Gastrocnemius medialis (tissue), 4 donors: ENCODE results near the gene ADRA1B. TPM values are rescaled to one million over a fixed set of nuclear protein-coding genes. Genes with fewer than 3 reads are reported as not detected.

Experiments used
- ATAC-seq, 2 donors: fragments of 150-250 bp; one replicate each; pipeline ENCODE4 v1.9.1; 2016
- DNase-seq, 2 donors: peaks; one replicate each; pipeline ENCODE4 v3.0.0-alpha.2; 2019
- H3K27ac ChIP-seq, 4 donors: fragments of 200-600 bp; sonication (generic); 1 replicate in 1 of 4; 2 replicates in 3 of 4; pipeline ENCODE4 v1.5.1; 2016 to 2018; ENCODE audit warnings: mild to moderate bottlenecking in 2 of 4, moderate library complexity in 1 of 4
- H3K27me3 ChIP-seq, 3 donors: fragments of 200-600 bp; sonication (generic) in 2 of 3; 1 replicate in 1 of 3; 2 replicates in 2 of 3; pipeline versions ENCODE4 v1.5.1 to v1.6.0; 2016 to 2019; ENCODE audit warnings: mild to moderate bottlenecking in 1 of 3, moderate library complexity in 1 of 3
- H3K36me3 ChIP-seq, 2 donors: fragments of 200-600 bp; sonication (generic) in 1 of 2; one replicate each; pipeline ENCODE4 v1.5.1; 2017 to 2018
- H3K4me1 ChIP-seq, 2 donors: fragments of 200-600 bp; sonication (generic) in 1 of 2; one replicate each; pipeline ENCODE4 v1.5.1; 2016 to 2017; ENCODE audit warnings: mild to moderate bottlenecking in 2 of 2
- H3K4me3 ChIP-seq, 4 donors: fragments of 200-600 bp; sonication (generic) in 3 of 4; 1 replicate in 1 of 4; 2 replicates in 3 of 4; pipeline ENCODE4 v1.5.1; 2016 to 2019; ENCODE audit warnings: mild to moderate bottlenecking in 2 of 4
- H3K9me3 ChIP-seq, 3 donors: fragments of 200-600 bp; sonication (generic) in 2 of 3; 1 replicate in 1 of 3; 2 replicates in 2 of 3; pipeline ENCODE4 v1.5.1; 2016 to 2019
- CTCF ChIP-seq, 5 experiments: fragments of 450-650 bp in 3 of 5; fragments of 200-600 bp in 2 of 5; sonication (generic) in 2 of 5; IDR thresholded peaks in 4 of 5; conservative IDR thresholded peaks in 1 of 5; 1 replicate in 4 of 5; 2 replicates in 1 of 5; pipeline ENCODE4 v1.5.1; 2016 to 2019; ENCODE audit warnings: antibody characterized with exemption in 5 of 5, mild to moderate bottlenecking in 3 of 5, moderate library complexity in 3 of 5
- POLR2A ChIP-seq, 2 donors: fragments of 450-650 bp; IDR thresholded peaks; one replicate each; pipeline ENCODE4 v1.6.1; 2017; ENCODE audit warnings: antibody characterized with exemption in 2 of 2, mild to moderate bottlenecking in 2 of 2, moderate library complexity in 2 of 2
- in situ Hi-C, 4 donors: fragments of 200-750 bp; cut with MboI; loops; one replicate each; pipeline versions ENCODE4 v1.15.0 to v1.8.0; 2017; ENCODE audit warnings: low sequenced_read_pairs in 4 of 4
- intact Hi-C: fragments of 100-400 bp; cut with DNase I; formaldehyde crosslinking; loops from one replicate; pipeline ENCODE4 v1.15.1; 2023; ENCODE audit warnings: low total_unique reads
- total RNA-seq, 4 donors: library from RNA; depleted of rRNA; stranded (reverse); fragments of >200 nt; gene quantifications; one replicate each; pipeline versions ENCODE4 v1.1.0 to v1.2.3, GENCODE V29; 2016

ADRA1B gene
- total RNA-seq, 4 donors from 2014 or later = 0.61 to 1.9 (median 0.94) TPM

GRCh38 chr5:159929176-159929575 is 12.9 kb downstream of the ADRA1B start:
- H3K9me3 ChIP-seq = no peaks in the 10 kb centered on the region

GRCh38 chr5:159933531-159934485 is 17.5 kb downstream of the ADRA1B start:
- no peaks in the 10 kb centered on the region for H3K9me3 ChIP-seq
- no peak overlapping the region for H3K27ac ChIP-seq
- peaks cover 4 to 5% of the 10 kb centered on the region in 2 donors for H3K4me1 ChIP-seq
- ATAC-seq (no peak), DNase-seq (no peak)
- H3K36me3 ChIP-seq = no peaks in the 10 kb centered on the region
- no peak overlapping the region for H3K4me3 ChIP-seq
- in situ Hi-C loops (loop anchor here in 1 of 4 donors (25.0 kb wide), 1 partner anchor 397 kb away; no protein-coding TSS in a partner anchor), intact Hi-C loops (no loop called here)
- TF ChIP-seq POLR2A (IDR thresholded peaks at IDR 0.05) = no peak
- no peak for TF ChIP-seq CTCF (IDR thresholded peaks at IDR 0.05 in 4 of 5, conservative IDR thresholded peaks at IDR 0.05 in 1 of 5)
- no peaks in the 10 kb centered on the region for H3K27me3 ChIP-seq

More at GRCh38 chr5:159929176-159929575, 12.9 kb downstream of the ADRA1B start:
- DNase-seq = no peak
- H3K4me1 ChIP-seq = peaks cover 7 to 10% of the 10 kb centered on the region in 2 donors
- H3K27me3 ChIP-seq = no peaks in the 10 kb centered on the region
- in situ Hi-C loops = loop anchor here in 1 of 4 donors (25.0 kb wide), 1 partner anchor 392 kb away; no protein-coding TSS in a partner anchor
- no peaks in the 10 kb centered on the region for H3K36me3 ChIP-seq
- no peak overlapping the region for H3K27ac ChIP-seq
- no peak for TF ChIP-seq CTCF (IDR thresholded peaks at IDR 0.05 in 4 of 5, conservative IDR thresholded peaks at IDR 0.05 in 1 of 5)
- no peak for TF ChIP-seq POLR2A (IDR thresholded peaks at IDR 0.05)
- no peak overlapping the region for H3K4me3 ChIP-seq
- ATAC-seq = no peak
- intact Hi-C loops = no loop called here

GRCh38 chr5:159935946-159936345 is 19.7 kb downstream of the ADRA1B start:
- H3K4me3 ChIP-seq = no peak overlapping the region
- ATAC-seq (no peak), DNase-seq (no peak)
- in situ Hi-C loops (loop anchor here in 1 of 4 donors (25.0 kb wide), 1 partner anchor 399 kb away; no protein-coding TSS in a partner anchor), intact Hi-C loops (no loop called here)
- no peaks in the 10 kb centered on the region for H3K27me3 ChIP-seq
- H3K27ac ChIP-seq = no peak overlapping the region
- no peaks in the 10 kb centered on the region for H3K9me3 ChIP-seq
- no peak for TF ChIP-seq POLR2A (IDR thresholded peaks at IDR 0.05)
- no peaks in the 10 kb centered on the region for H3K36me3 ChIP-seq
- H3K4me1 ChIP-seq = no peaks in the 10 kb centered on the region

- intact Hi-C loops = no loop called here
- H3K27ac ChIP-seq = peak overlapping the region in 1 of 4 donors; percentile 26
- no peaks in the 10 kb centered on the region for H3K9me3 ChIP-seq
These were observed 20.5 kb downstream of the ADRA1B start for GRCh38 chr5:159936686-159937329.

More at GRCh38 chr5:159936686-159937329, 20.5 kb downstream of the ADRA1B start:
- no peaks in the 10 kb centered on the region for H3K27me3 ChIP-seq
- in situ Hi-C loops = loop anchor here in 1 of 4 donors (25.0 kb wide), 1 partner anchor 400 kb away; no protein-coding TSS in a partner anchor
- no peaks in the 10 kb centered on the region for H3K36me3 ChIP-seq
- TF ChIP-seq POLR2A (IDR thresholded peaks at IDR 0.05) = no peak
- no peak for TF ChIP-seq CTCF (IDR thresholded peaks at IDR 0.05 in 4 of 5, conservative IDR thresholded peaks at IDR 0.05 in 1 of 5)
- no peak for DNase-seq
- H3K4me1 ChIP-seq = no peaks in the 10 kb centered on the region
- ATAC-seq = peak; percentile 41 to 82
- H3K4me3 ChIP-seq = no peak overlapping the region
